Kidney capillary endothelial cell (primary cell): ENCODE measurements around the gene CCR7.
"Not testable (repeated sequence)": the region's sequence is repeated elsewhere in the genome, so short reads cannot be mapped to it uniquely, and the experiment has no call there.

Experiments used
- DNase-seq: peaks from one replicate; pipeline ENCODE4 v3.0.0-alpha.2; 2018; ENCODE audit warnings: low spot score

CCR7 gene

GRCh38 chr17:40551091-40551878, 14.0 kb downstream of the CCR7 start:
- no peak for DNase-seq

GRCh38 chr17:40550608-40551007, 14.7 kb downstream of the CCR7 start:
- DNase-seq = no peak

GRCh38 chr17:40548982-40549685, 16.1 kb downstream of the CCR7 start:
- peak; percentile 30 for DNase-seq

DNA sequence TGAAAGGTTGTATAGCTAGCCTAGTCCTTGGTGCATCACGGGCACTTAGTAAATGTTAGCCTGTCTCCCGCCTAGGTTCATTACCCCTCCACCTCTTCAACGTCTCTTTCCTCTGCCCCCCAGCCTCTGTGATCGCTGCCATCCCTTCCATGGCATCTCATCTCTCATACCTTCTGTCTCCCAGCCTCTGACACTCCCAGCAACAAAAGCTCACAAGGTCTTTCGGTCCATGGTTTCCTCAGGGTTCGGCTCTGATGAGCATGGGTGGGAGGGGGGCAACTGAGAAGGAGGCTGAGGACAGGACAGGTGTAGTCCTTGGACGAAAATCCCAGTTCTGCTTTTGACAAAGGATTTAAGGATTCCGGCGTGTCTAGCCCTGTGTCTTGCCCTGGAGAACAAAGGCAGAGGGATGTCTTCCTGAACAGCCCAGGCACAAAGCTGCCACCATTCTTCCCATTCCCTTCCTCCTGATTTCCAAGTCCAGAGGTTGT, 16.7 kb downstream of the CCR7 start:
- no peak for DNase-seq

- DNase-seq = no peak
These were observed 17.3 kb downstream of the CCR7 start for GRCh38 chr17:40547785-40548478.

DNA sequence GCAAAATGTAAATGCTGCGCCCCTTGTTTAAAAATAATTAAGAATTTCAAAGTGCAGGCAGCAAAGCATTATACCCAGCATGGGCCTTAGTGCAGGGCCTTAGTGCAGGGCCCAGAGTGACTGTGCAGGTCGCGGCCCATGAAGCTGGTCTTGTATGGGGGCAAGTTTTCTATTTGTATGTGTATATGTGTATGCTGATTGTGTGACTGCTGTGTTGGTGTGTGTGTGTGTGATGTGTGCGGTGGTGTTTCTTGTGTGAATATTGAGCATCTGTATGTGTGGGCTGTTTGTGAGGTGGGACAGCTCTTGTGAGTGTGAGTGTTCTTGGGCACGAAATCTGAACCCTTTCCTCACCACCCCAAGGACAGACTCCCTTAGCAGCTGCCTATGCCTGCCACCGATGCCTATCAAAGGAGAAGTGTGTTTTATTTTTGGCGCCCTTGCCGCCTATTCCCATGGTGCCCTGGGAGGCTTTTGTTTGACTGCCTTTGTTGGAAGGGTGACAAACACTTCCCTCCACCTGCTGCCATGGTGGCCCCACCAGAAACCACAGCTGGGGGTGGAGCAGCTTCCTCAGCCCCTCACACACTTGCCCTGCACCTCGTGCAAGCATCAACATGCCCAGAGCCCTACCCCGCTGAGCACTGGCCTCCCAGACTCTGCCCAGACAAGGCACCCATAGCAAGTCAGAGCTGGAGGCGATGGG, 18.0 kb downstream of the CCR7 start:
- DNase-seq = no peak

GRCh38 chr17:40546497-40546896, 18.8 kb downstream of the CCR7 start:
- not testable (repeated sequence) for DNase-seq

- no peak for DNase-seq
These were observed 19.6 kb downstream of the CCR7 start for GRCh38 chr17:40545660-40546059.

DNA sequence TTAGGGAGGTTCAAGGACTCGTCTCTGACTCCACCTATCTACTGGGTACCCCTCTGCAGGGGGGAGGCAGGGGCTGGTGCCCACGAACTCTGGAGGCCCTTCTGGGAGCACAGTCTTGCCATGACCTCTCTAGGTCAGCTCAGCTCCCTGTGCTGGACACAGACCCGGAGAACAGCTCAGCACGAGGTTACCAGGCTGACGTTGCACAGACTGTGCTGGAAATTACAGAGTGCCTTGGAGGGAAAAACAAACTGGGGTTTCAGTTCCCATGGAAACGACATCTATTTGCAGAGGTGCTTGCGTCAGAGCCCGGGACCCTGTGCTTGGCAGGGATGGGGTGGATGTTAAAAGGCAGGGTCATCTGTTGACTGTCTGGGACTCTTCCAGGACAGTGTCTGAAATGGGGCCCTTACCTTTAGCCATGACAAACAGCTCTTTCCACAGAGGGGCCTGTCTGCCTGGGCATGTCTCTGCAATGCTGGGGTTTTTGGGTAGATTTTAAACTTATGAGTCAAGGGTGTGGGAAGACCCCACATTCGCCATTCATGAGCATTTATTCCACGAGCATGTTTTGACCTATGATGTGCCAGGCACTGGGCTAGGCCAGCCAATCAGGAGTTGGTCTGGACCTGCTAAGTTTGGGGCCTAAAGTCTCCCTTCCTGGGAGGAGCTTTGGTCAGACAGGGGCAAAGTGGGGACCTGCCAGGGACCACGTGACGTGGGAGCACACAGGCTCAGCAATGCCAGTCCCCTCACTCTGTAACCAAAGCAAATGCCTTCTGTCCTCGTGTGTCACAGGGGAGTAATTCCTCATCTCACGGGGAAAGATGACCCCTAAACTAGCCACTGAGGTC, 22.5 kb downstream of the CCR7 start:
- no peak for DNase-seq

DNA sequence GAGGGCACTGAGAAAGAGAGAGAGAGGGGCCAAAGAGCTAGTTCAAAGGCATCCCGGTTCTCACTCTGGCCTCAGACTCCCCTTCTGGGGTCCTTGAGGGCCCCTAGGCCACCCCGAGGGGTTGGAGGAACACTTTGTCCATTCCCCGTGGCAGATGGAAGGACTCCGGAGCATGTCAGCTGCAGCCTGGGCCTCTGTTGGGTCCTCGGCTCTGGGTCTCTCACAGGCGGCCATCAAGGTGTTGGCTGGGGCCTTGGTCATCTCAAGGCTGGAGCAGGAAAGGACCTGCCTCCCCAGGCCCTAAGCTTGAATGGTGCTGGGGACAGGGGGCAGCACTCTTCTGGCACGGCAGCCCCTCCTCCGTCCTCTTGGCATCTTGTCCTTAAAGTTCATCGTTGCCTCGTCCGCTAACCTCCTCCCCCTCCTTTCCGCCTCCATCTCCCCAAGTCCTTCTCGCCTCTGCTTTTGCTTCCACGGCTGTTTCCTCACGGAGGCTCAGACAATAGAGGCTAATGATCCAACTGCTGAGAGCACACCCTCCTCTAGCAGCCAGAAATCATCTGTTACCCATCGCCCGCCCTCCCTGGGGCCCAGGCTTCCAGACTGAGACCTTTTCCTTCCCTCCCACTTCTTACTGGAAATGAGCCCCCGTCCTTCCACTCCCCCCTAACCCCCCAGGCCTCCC, 23.3 kb downstream of the CCR7 start:
- no peak for DNase-seq

DNA sequence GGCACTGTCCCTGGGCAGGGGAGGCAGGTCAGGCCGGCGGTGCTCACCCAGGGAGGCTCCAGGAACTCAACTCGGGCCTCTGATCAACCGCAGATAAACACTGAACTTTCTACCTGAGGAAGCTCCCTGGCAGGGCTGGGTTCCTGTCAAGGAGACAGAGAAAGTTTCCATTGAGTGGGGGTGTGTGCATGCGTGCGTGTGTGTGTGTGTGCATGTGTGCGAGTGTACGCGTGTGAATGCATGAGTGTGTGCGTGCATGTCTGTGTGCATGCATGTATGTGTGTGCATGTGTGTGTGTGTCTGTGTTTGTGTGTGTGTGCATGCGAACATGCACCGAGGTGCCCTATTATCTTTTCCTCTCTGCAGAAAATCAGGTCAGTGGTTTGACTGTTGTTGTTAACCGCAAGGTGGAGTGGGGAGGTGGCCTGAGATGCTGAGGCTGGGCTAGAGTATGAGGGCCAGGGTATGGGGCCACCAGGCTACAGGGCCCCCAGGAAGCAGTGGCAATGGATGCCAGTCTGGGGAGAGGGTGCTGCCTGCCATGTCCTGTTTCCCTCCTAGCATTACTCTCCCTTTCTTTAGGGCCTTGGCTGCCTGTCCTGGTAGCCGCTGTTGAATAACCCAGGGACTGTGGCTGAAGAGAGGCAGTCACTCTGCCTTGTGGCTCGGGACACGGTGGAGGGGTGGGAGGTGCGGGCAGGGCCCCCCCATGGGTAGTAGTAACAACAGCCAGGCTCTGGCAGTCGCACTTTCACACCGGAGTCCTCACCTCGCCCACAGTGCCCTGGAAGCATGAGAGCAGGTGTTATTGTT, 24.0 kb downstream of the CCR7 start:
- no peak for DNase-seq

DNA sequence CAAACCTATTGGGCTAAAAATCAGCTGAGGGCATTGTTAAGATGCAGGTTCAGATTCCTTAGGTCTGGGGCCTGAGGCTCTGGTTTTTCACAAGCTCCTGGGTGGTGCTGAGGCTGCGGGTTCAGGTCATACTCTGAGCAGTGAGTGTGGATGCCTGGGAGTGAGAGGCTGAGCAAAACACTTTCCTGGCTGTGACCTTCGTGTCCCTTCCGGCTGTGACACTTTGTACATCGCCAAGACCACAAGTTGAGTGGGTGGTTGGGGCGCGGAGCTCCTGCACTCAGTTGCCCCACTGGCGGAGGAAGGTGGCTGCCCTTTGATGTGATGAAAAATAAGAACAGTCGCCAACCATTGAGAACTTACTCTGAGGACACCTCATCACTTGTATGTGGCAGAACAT, 24.8 kb downstream of the CCR7 start:
- no peak for DNase-seq

DNA sequence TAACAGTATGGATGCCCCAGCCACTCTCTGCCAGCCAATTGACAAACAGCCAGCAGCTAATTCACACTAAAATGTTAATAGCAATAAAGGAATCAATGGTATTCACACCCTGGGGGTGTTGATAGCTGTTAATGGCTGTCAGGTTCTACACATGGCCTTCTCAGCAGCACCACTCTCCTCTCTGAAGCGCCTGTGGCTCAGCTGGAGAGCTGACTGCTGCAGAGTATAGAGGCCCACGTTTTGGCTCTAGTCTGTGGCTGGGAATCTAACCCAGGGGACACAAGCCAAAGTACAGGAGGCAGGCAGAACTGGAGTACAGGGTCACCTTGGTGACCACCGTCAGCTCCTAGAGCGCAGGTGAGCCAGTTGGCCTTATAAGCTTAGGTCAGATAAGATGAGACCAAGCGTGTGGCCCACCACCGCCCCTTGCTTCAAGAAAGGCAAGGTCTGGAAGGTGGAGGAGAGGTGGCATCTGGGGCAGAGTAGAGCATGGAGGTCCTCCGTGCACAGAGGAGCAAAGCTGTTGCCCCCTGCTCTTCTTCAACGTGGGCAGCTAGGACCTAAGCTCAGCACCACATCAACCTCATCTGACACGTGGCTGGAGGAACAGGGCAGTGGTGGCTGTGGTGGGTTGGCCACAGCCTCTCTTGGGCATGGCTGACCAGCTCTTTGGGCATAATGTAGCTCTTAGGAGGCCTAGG, 25.4 kb downstream of the CCR7 start:
- DNase-seq = no peak

GRCh38 chr17:40538936-40539705, 26.2 kb downstream of the CCR7 start:
- no peak for DNase-seq

DNA sequence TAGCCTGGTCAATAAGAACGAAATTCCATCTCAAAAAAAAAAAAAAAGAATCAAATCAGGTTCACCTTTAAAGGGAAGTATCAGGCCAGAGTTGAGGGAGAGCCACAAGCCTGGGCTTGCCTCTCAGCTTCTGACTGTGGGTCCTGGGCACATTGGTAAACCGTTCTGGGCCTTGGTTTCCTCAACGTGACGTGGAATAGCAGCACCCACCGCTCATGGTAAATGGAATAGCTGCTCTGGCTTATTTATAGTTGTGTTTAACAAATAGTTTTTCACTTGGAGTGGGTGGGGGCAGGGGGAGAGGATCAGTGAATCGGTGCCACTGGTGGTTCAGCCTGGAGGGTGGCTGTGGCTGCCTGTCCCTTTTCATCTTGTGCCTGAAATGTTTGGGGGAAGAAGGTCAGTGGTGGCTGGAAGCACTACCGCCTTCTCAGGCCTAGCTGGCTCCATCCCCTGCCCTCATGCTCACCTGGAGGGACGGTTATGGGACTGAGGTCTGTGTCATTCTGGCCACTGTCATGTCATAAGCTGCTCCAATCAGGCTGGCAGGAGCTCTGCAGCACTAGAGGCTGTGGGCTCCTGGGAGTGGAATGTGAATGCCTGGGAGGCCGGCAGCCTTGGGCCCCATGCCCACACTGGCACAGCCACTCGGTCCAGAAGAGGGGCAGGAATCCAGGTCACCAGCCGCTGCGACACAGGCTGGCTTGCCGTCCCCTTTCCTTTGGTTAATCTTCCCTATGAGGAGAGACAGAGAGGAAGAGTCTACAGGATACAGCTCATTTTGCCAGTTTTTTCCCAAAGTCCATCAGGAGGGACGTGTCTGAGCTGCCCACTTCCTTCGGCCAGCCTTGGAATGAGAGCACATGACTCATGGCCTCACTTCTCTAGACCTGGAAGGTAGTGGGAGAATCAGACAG, 27.0 kb downstream of the CCR7 start:
- DNase-seq = peak; percentile 34

- DNase-seq = peak; percentile 74
These were observed 28.7 kb downstream of the CCR7 start for GRCh38 chr17:40536295-40537171.
